Suprapubic skin (tissue), 3 donors: ENCODE measurements around the gene MRPS23.

Experiments
- POLR2A ChIP-seq, 2 donors: fragments of 450-650 bp; IDR thresholded peaks; one replicate each; pipeline ENCODE4 v1.6.1; 2017; ENCODE audit warnings: antibody characterized with exemption in 2 of 2, mild to moderate bottlenecking in 2 of 2, moderate library complexity in 2 of 2
- TF ChIP-seq, protein P1 (sequence below), 2 donors: fragments of 200-600 bp in 1 of 2; fragments of 450-650 bp in 1 of 2; sonication (generic) in 1 of 2; IDR thresholded peaks; one replicate each; pipeline ENCODE4 v1.5.1; 2016 to 2019; ENCODE audit warnings: antibody characterized with exemption in 2 of 2, mild to moderate bottlenecking in 1 of 2, moderate library complexity in 1 of 2

DNA sequence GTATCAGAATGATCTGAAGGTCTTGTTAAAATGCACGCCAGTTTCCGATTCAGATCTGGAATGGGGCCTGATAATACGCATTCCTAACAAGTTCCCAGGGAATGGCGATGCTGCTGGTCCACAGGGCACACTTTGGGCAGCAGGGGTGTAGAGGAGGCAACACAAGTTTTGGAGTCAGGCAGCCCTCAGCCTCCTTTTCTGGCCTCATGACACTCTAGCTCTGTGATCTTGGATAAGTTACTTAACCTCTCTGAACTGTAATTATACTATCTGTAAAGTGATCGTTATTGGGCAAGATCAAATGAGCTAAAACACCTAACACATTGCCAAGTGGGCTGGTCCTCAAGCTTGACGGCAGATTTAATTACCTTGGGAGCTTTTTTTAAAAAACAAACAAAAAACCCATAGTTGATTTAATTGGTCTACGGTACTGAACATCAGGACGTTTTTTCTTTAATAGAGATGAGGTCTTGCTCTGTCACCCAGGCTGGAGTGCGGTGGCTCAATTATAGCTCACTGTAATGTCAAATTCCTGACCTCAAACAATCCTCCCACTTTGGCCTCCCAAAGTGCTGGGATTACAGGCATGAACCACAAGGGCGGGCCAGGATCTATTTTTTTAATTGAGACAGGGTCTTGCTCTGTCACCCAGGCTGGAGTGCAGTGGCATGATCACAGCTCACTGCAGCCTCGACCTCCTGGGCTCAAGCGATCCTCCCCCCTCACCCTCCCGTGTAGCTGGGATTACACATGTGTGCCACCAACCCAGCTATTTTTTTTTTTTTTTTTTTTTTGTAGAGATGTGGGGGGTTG lies 10.0 kb upstream of the MRPS23 start:
- no peak for TF ChIP-seq POLR2A (IDR thresholded peaks at IDR 0.05)
- TF ChIP-seq, protein P1, sequence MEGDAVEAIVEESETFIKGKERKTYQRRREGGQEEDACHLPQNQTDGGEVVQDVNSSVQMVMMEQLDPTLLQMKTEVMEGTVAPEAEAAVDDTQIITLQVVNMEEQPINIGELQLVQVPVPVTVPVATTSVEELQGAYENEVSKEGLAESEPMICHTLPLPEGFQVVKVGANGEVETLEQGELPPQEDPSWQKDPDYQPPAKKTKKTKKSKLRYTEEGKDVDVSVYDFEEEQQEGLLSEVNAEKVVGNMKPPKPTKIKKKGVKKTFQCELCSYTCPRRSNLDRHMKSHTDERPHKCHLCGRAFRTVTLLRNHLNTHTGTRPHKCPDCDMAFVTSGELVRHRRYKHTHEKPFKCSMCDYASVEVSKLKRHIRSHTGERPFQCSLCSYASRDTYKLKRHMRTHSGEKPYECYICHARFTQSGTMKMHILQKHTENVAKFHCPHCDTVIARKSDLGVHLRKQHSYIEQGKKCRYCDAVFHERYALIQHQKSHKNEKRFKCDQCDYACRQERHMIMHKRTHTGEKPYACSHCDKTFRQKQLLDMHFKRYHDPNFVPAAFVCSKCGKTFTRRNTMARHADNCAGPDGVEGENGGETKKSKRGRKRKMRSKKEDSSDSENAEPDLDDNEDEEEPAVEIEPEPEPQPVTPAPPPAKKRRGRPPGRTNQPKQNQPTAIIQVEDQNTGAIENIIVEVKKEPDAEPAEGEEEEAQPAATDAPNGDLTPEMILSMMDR (IDR thresholded peaks at IDR 0.05), result no peak
